Measurements from ENCODE around the gene MEF2D. TPM values are rescaled to one million over a fixed set of nuclear protein-coding genes. Genes with fewer than 3 reads are reported as not detected.

The MEF2D gene
- total RNA-seq, 2 experiments from 2014 or later, result 155 to 162 TPM

- no peak overlapping the region for H3K27ac ChIP-seq (ENCODE audit: low read depth in 1 of 2, low read length in 2 of 2)
- DNase-seq (no peak), ATAC-seq (ENCODE audit: poor library complexity) (no peak)
- Mint-ChIP-seq H3K4me1 (ENCODE audit: low read depth) (peaks cover 38% of the 10 kb centered on the region), H3K4me3 (peak overlapping the region; percentile 62), H3K27ac (peak overlapping the region; percentile 6), H3K9me3 (no peaks in the 10 kb centered on the region), H3K36me3 (ENCODE audit: low read depth) (no peaks in the 10 kb centered on the region), H3K27me3 (no peaks in the 10 kb centered on the region)
- no peak overlapping the region for H3K4me3 ChIP-seq (ENCODE audit: low read length)
- no peaks in the 10 kb centered on the region for H3K9me3 ChIP-seq (ENCODE audit: control insufficient read depth in 1 of 2, insufficient read depth in 1 of 2, low read length in 2 of 2)
- POLR2A ChIA-PET, result interaction anchor here (1.1 to 3.4 kb wide), 5 partner anchors 8 to 57 kb away, joined by 3 to 32 read pairs (median 4); partner anchors contain the start of gene MEF2D
- peaks cover 33% of the 10 kb centered on the region for H3K4me1 ChIP-seq (ENCODE audit: insufficient read depth, low read length)
- intact Hi-C loops (cut with DNase I, micrococcal nuclease), result loop anchor here in 1 of 2 experiments (2.0 kb wide), 1 partner anchor 24 kb away; the partner anchor contains the start of gene MEF2D
- CTCF ChIA-PET, result interaction anchor here (0.6 to 4.0 kb wide), 4 partner anchors 10 to 99 kb away, joined by 3 to 21 read pairs (median 6); partner anchors contain the start of gene MEF2D
- no peaks in the 10 kb centered on the region for H3K36me3 ChIP-seq (ENCODE audit: insufficient read depth, low read length)
- TF ChIP-seq, protein P1, sequence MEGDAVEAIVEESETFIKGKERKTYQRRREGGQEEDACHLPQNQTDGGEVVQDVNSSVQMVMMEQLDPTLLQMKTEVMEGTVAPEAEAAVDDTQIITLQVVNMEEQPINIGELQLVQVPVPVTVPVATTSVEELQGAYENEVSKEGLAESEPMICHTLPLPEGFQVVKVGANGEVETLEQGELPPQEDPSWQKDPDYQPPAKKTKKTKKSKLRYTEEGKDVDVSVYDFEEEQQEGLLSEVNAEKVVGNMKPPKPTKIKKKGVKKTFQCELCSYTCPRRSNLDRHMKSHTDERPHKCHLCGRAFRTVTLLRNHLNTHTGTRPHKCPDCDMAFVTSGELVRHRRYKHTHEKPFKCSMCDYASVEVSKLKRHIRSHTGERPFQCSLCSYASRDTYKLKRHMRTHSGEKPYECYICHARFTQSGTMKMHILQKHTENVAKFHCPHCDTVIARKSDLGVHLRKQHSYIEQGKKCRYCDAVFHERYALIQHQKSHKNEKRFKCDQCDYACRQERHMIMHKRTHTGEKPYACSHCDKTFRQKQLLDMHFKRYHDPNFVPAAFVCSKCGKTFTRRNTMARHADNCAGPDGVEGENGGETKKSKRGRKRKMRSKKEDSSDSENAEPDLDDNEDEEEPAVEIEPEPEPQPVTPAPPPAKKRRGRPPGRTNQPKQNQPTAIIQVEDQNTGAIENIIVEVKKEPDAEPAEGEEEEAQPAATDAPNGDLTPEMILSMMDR (IDR thresholded peaks at IDR 0.05), result no peak
- no peaks in the 10 kb centered on the region for H3K27me3 ChIP-seq (ENCODE audit: control insufficient read depth in 1 of 2, insufficient read depth in 2 of 2, low read length in 2 of 2)
Measured at GRCh38 chr1:156525071-156525501, 24.5 kb upstream of the MEF2D start.

DNA sequence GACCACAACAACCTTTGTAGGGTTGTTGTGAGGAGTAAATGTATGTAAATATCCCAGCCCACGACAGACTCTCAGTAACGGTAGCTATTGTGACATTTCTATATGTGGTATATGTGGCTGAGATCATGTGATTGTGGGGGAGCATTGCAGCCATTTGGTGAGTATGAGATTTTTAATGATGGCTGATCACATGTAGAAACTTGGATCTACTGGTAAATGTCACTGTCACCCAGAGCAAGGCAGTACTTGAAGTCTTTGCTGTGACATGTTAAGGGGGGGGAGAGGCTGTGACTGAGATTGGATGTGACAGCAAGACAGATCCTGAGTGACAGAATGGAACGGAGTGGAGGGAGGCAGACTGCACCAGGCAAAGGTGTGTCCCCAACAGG, 23.9 kb upstream of the MEF2D start:
- Histone ChIP-seq H3K27me3 (ENCODE audit: control insufficient read depth in 1 of 2, insufficient read depth in 2 of 2, low read length in 2 of 2) (no peaks in the 10 kb centered on the region), H3K36me3 (ENCODE audit: insufficient read depth, low read length) (no peaks in the 10 kb centered on the region), H3K4me3 (ENCODE audit: low read length) (no peak overlapping the region), H3K27ac (ENCODE audit: low read depth in 1 of 2, low read length in 2 of 2) (no peak overlapping the region), H3K4me1 (ENCODE audit: insufficient read depth, low read length) (peaks cover 33% of the 10 kb centered on the region), H3K9me3 (ENCODE audit: control insufficient read depth in 1 of 2, insufficient read depth in 1 of 2, low read length in 2 of 2) (no peaks in the 10 kb centered on the region)
- ATAC-seq (ENCODE audit: poor library complexity) (peak; percentile 71), DNase-seq (peak in 3 of 14 experiments; percentile 47 to 53 (median 49))
- Mint-ChIP-seq H3K4me3 (peak overlapping the region; percentile 62), H3K4me1 (ENCODE audit: low read depth) (peaks cover 38% of the 10 kb centered on the region), H3K36me3 (ENCODE audit: low read depth) (no peaks in the 10 kb centered on the region), H3K27me3 (no peaks in the 10 kb centered on the region), H3K9me3 (no peaks in the 10 kb centered on the region), H3K27ac (peak overlapping the region; percentile 6)
- intact Hi-C loops (cut with DNase I, micrococcal nuclease), result loop anchor here in 1 of 2 experiments (2.0 kb wide), 1 partner anchor 24 kb away; the partner anchor contains the start of gene MEF2D
- TF ChIP-seq, protein P1 (IDR thresholded peaks at IDR 0.05), result no peak
- CTCF ChIA-PET, result interaction anchor here (0.6 to 4.0 kb wide), 4 partner anchors 9 to 99 kb away, joined by 3 to 21 read pairs (median 6); partner anchors contain the start of gene MEF2D
- POLR2A ChIA-PET, result interaction anchor here (1.4 to 3.4 kb wide), 4 partner anchors 20 to 58 kb away, joined by 3 to 32 read pairs (median 12); partner anchors contain the start of gene MEF2D

- Mint-ChIP-seq H3K27me3 (no peaks in the 10 kb centered on the region), H3K4me1 (ENCODE audit: low read depth) (peaks cover 36% of the 10 kb centered on the region), H3K9me3 (no peaks in the 10 kb centered on the region), H3K4me3 (no peak overlapping the region), H3K27ac (peak overlapping the region; percentile 6), H3K36me3 (ENCODE audit: low read depth) (no peaks in the 10 kb centered on the region)
- H3K4me1 ChIP-seq (ENCODE audit: insufficient read depth, low read length), result peaks cover 33% of the 10 kb centered on the region
- no peak overlapping the region for H3K27ac ChIP-seq (ENCODE audit: low read depth in 1 of 2, low read length in 2 of 2)
- TF ChIP-seq, protein P1 (IDR thresholded peaks at IDR 0.05), result no peak
- H3K27me3 ChIP-seq (ENCODE audit: control insufficient read depth in 1 of 2, insufficient read depth in 2 of 2, low read length in 2 of 2), result no peaks in the 10 kb centered on the region
- no peaks in the 10 kb centered on the region for H3K36me3 ChIP-seq (ENCODE audit: insufficient read depth, low read length)
- intact Hi-C loops (cut with DNase I, micrococcal nuclease), result loop anchor here in 1 of 2 experiments (2.0 kb wide), 1 partner anchor 23 kb away; the partner anchor contains the start of gene MEF2D
- ATAC-seq (ENCODE audit: poor library complexity), result no peak
- no peaks in the 10 kb centered on the region for H3K9me3 ChIP-seq (ENCODE audit: control insufficient read depth in 1 of 2, insufficient read depth in 1 of 2, low read length in 2 of 2)
- no peak overlapping the region for H3K4me3 ChIP-seq (ENCODE audit: low read length)
- no peak for DNase-seq
- ChIA-PET POLR2A (interaction anchor here (1.4 to 3.4 kb wide), 4 partner anchors 19 to 59 kb away, joined by 3 to 32 read pairs (median 12); partner anchors contain the start of gene MEF2D), CTCF (interaction anchor here (0.6 to 2.3 kb wide), 3 partner anchors 9 to 100 kb away, joined by 3 to 9 read pairs (median 3); partner anchors contain the start of gene MEF2D)
Measured at GRCh38 chr1:156523801-156524480, 23.4 kb upstream of the MEF2D start.

All from CD4-positive, alpha-beta T cell (primary cell).